ENCODE results near the gene KSR2.

DNA sequence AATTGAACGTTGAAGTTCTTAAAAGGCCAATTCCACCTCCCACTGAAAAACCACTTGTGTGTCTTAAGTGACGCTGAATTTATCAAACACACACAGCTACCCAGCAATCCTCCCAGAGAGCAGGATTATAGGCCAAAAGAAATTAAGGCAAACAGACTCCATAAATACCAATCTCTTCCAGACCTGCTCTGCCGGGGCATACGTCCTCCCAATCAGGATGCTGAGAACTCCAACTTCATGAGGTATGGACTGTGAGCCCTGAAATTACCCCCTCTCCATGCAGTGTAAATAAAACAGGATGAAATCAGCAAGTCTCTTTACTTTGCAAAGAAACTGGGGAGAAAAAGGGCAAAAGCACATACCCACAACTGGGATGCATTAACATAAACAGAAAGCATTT is 265.2 kb downstream of the KSR2 start:
- TF ChIP-seq CTCF (IDR thresholded peaks at IDR 0.05 in 4 of 5, conservative IDR thresholded peaks at IDR 0.05 in 1 of 5) = no peak
- no peak for TF ChIP-seq POLR2A (IDR thresholded peaks at IDR 0.05)

Measured in gastrocnemius medialis (tissue), 4 donors.